Keratinocyte (primary cell): Measurements from ENCODE around the gene PLA1A. TPM values are rescaled to one million over a fixed set of nuclear protein-coding genes. Genes with fewer than 3 reads are reported as not detected.
A peak's percentile ranks its signal among the peaks of the same experiment; 100 is the strongest.

ENCODE experiments used
- DNase-seq: peaks from one replicate; pipeline ENCODE4 v3.0.0-alpha.2; 2011; ENCODE audit warnings: low read depth, missing footprints, low spot score
- FAIRE-seq: peaks from 2 replicates; lab custom pipeline; 2011; peaks lifted over from hg19 to GRCh38; lab: Jason Lieb, UNC
- H2AFZ ChIP-seq: 2 replicates; pipeline ENCODE4 v1.6.0; 2012; ENCODE audit warnings: low read length, control low read depth, inconsistent platforms; ENCODE audit not compliant: control insufficient read depth
- H3K27ac ChIP-seq: 2 replicates; pipeline ENCODE4 v1.5.1; 2011; ENCODE audit warnings: low read length; ENCODE audit not compliant: control insufficient read depth, insufficient read depth
- H3K27me3 ChIP-seq: 3 replicates; pipeline ENCODE4 v1.6.0; 2011; ENCODE audit warnings: low read length; ENCODE audit not compliant: control insufficient read depth, insufficient read depth; ENCODE audit errors: extremely low read depth
- H3K36me3 ChIP-seq, 2 experiments: 2 replicates in 1 of 2; 3 replicates in 1 of 2; pipeline ENCODE4 v1.5.1; 2011; ENCODE audit warnings: low read length in 2 of 2, mild to moderate bottlenecking in 1 of 2; ENCODE audit not compliant: control insufficient read depth in 2 of 2, insufficient read depth in 2 of 2; ENCODE audit errors: extremely low read depth in 1 of 2
- H3K4me1 ChIP-seq: 3 replicates; pipeline ENCODE4 v1.5.1; 2011; ENCODE audit warnings: low read length; ENCODE audit not compliant: control insufficient read depth, insufficient read depth; ENCODE audit errors: extremely low read depth
- H3K4me2 ChIP-seq: 3 replicates; pipeline ENCODE4 v1.6.0; 2011; ENCODE audit warnings: low read depth, low read length; ENCODE audit not compliant: control insufficient read depth, insufficient read depth; ENCODE audit errors: extremely low read depth
- H3K4me3 ChIP-seq, 3 experiments: fragments of 200-600 bp in 1 of 3; sonication (generic) in 1 of 3; 2 replicates in 2 of 3; 3 replicates in 1 of 3; pipeline ENCODE4 v1.5.1; 2011 to 2016; ENCODE audit warnings: low read length in 3 of 3, mild to moderate bottlenecking in 3 of 3, control low read depth in 2 of 3, inconsistent platforms in 1 of 3, low read depth in 1 of 3, mixed read lengths in 1 of 3, mixed run types in 1 of 3, moderate library complexity in 1 of 3; ENCODE audit not compliant: control insufficient read depth in 2 of 3, insufficient read depth in 2 of 3; ENCODE audit errors: extremely low read depth in 1 of 3
- H3K79me2 ChIP-seq: 2 replicates; pipeline ENCODE4 v1.6.0; 2012; ENCODE audit warnings: low read length; ENCODE audit not compliant: control insufficient read depth, insufficient read depth
- H3K9ac ChIP-seq: 3 replicates; pipeline ENCODE4 v1.6.0; 2011; ENCODE audit warnings: low read length; ENCODE audit not compliant: control insufficient read depth, insufficient read depth; ENCODE audit errors: extremely low read depth
- H3K9me1 ChIP-seq: 3 replicates; pipeline ENCODE4 v1.6.0; 2011; ENCODE audit warnings: low read length; ENCODE audit not compliant: control insufficient read depth, insufficient read depth; ENCODE audit errors: extremely low read depth
- H3K9me3 ChIP-seq: 2 replicates; pipeline ENCODE4 v1.5.1; 2012; ENCODE audit warnings: low read depth, low read length; ENCODE audit not compliant: control insufficient read depth
- H4K20me1 ChIP-seq: 3 replicates; pipeline ENCODE4 v1.6.0; 2011; ENCODE audit warnings: low read length; ENCODE audit not compliant: control insufficient read depth, insufficient read depth; ENCODE audit errors: extremely low read depth
- EZH2 ChIP-seq: IDR thresholded peaks from one replicate; pipeline ENCODE4 v1.6.1; 2012; ENCODE audit warnings: inconsistent platforms, mild to moderate bottlenecking, low read length, moderate library complexity
- dilution Hi-C: fragments of 300-500 bp; cut with MboI; formaldehyde crosslinking; loops from one replicate; pipeline ENCODE4 v1.7.0; 2020; ENCODE audit warnings: low sequenced_read_pairs; ENCODE audit not compliant: extremely low pct_ligation_motif_present
- polyA plus RNA-seq, 5 experiments: library from polyadenylated mRNA; depleted of rRNA in 3 of 5; stranded (reverse) in 3 of 5; stranded (forward) in 1 of 5; unstranded in 1 of 5; fragments of >200 nt; gene quantifications; 1 replicate in 1 of 5; 2 replicates in 3 of 5; 3 replicates in 1 of 5; pipeline versions ENCODE4 v1.2.1 to v1.2.3, GENCODE V29; 2011 to 2012; ENCODE audit warnings: missing spikeins in 2 of 5, low read depth in 1 of 5, low replicate concordance in 1 of 5
- TF ChIP-seq, protein P1 (sequence below), 3 experiments: IDR thresholded peaks in 1 of 3; conservative IDR thresholded peaks in 1 of 3; optimal IDR thresholded peaks in 1 of 3; 2 replicates in 2 of 3; 3 replicates in 1 of 3; pipeline versions ENCODE3 to v1.5.1; 2011; ENCODE audit warnings: low read length in 3 of 3, mild to moderate bottlenecking in 3 of 3, moderate library complexity in 2 of 3, control low read depth in 1 of 3, inconsistent platforms in 1 of 3; ENCODE audit not compliant: insufficient read depth in 2 of 3; ENCODE audit errors: extremely low read depth in 1 of 3

Gene PLA1A
- polyA plus RNA-seq, 1 donor (not counting 4 experiments of a cell fraction or from before 2014, with no cell fraction given), result not detected

DNA sequence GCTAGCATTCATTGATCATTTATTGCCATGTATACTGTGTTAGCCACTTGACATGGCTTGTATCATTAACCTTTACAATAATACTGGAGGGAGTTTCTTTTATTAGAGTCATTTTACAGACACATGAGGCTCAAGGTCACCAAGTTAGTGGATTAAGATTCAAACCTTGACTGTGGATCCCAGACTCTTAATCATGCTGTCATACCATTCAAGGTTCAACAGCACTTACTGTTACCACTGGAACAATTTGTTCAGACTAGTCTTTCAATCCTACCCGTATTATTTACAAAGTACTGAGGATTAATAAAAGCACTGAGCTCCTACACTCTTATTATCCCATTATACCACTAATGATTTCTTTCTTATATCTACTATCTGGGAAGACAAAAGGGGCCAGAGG is 78.3 kb downstream of the PLA1A start:
- dilution Hi-C loops, result no loop called here
- no peaks in the 10 kb centered on the region for H3K9me1 ChIP-seq
- H3K27ac ChIP-seq, result no peak overlapping the region
- H3K9me3 ChIP-seq, result no peaks in the 10 kb centered on the region
- peak overlapping the region; percentile 47 for H3K9ac ChIP-seq
- peak overlapping the region; percentile 64 to 82 (median 67) for H3K4me3 ChIP-seq
- no peaks in the 10 kb centered on the region for H4K20me1 ChIP-seq
- H3K4me1 ChIP-seq, result peaks cover 11% of the 10 kb centered on the region
- TF ChIP-seq, protein P1, sequence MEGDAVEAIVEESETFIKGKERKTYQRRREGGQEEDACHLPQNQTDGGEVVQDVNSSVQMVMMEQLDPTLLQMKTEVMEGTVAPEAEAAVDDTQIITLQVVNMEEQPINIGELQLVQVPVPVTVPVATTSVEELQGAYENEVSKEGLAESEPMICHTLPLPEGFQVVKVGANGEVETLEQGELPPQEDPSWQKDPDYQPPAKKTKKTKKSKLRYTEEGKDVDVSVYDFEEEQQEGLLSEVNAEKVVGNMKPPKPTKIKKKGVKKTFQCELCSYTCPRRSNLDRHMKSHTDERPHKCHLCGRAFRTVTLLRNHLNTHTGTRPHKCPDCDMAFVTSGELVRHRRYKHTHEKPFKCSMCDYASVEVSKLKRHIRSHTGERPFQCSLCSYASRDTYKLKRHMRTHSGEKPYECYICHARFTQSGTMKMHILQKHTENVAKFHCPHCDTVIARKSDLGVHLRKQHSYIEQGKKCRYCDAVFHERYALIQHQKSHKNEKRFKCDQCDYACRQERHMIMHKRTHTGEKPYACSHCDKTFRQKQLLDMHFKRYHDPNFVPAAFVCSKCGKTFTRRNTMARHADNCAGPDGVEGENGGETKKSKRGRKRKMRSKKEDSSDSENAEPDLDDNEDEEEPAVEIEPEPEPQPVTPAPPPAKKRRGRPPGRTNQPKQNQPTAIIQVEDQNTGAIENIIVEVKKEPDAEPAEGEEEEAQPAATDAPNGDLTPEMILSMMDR (optimal IDR thresholded peaks at IDR 0.05 in 1 of 3, IDR thresholded peaks at IDR 0.05 in 1 of 3, conservative IDR thresholded peaks at IDR 0.05 in 1 of 3; ENCODE audit: extremely low read depth in 1 of 3, insufficient read depth in 2 of 3, low read length in 3 of 3), result no peak
- TF ChIP-seq EZH2, result no peak
- no peaks in the 10 kb centered on the region for H3K27me3 ChIP-seq
- FAIRE-seq (no peak), DNase-seq (no peak)
- H3K79me2 ChIP-seq, result peaks cover 13% of the 10 kb centered on the region
- no peak overlapping the region for H2AFZ ChIP-seq
- H3K4me2 ChIP-seq, result peak overlapping the region; percentile 78
- H3K36me3 ChIP-seq, result peaks cover 6 to 8% of the 10 kb centered on the region in 2 experiments

DNA sequence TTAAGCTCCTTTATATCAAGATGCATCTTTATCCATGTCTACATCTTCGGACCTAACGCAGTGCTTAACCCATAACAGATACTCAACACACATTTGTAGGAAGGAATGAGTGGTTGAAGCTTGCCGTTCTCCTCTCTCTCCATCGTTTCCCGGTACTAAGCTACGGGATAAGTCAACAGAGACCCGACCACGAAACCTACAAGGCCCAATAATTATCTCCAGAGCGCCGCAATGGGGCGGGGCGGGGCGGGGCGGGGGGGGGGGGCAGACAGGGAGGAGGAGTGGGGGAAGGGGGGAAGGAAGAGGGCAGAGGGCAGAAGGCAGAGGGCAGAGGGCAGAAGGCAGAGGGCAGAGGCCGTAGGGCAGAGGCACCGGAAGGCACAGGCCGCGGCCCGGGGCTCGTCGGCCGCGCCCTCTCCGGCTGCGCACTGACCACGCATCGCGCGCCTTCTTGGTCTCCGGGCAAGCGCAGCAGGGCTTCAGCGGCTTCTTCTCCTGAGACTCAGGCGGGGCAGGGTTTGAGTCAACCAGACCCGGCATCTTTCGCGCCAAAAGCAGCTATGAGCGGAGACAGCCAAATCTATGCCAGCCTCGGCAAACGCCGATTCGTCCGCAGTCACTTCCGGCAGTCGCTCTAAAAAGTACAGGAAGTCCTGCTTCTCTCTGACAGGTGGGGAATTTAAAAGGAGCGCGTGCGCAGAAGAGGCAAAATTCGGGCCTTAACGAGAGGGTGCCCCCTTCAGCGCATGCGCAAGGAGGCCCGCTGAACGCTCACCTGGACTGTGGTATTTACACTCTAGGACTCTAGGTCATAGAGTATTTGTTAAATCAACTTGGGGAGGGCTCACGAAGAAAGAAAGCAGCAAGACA is 79.3 kb downstream of the PLA1A start, which contains the start of gene COX17:
Gene COX17, minus strand, starts transcription at position 636 of the 870 bp plus-strand sequence. Its CDS starts 96 bp downstream, at position 540.
- no peaks in the 10 kb centered on the region for H4K20me1 ChIP-seq
- dilution Hi-C loops, result no loop called here
- DNase-seq (peak; percentile 88), FAIRE-seq (peak; percentile 87)
- H3K36me3 ChIP-seq, result peaks cover 6 to 8% of the 10 kb centered on the region in 2 experiments
- TF ChIP-seq EZH2, result no peak
- TF ChIP-seq, protein P1 (optimal IDR thresholded peaks at IDR 0.05 in 1 of 3, IDR thresholded peaks at IDR 0.05 in 1 of 3, conservative IDR thresholded peaks at IDR 0.05 in 1 of 3; ENCODE audit: extremely low read depth in 1 of 3, insufficient read depth in 2 of 3, low read length in 3 of 3), result no peak
- H3K9ac ChIP-seq, result peak within 1 kb of the TSS; percentile 74
- no peaks in the 10 kb centered on the region for H3K27me3 ChIP-seq
- H3K79me2 ChIP-seq, result peaks cover 13% of the 10 kb centered on the region
- H3K4me2 ChIP-seq, result peak within 1 kb of the TSS; percentile 83
- peak within 1 kb of the TSS; percentile 69 for H3K27ac ChIP-seq
- H3K9me1 ChIP-seq, result no peaks in the 10 kb centered on the region
- peak within 1 kb of the TSS; percentile 91 for H2AFZ ChIP-seq
- H3K9me3 ChIP-seq, result no peaks in the 10 kb centered on the region
- H3K4me1 ChIP-seq, result peaks cover 11% of the 10 kb centered on the region
- peak within 1 kb of the TSS; percentile 64 to 82 (median 72) for H3K4me3 ChIP-seq
